ENCODE data around the gene NODAL.

Gene NODAL

GRCh38 chr10:70455213-70455630, 13.7 kb upstream of the NODAL start:
- ATAC-seq (ENCODE audit: low read depth), result no peak
- TF ChIP-seq, protein P1, sequence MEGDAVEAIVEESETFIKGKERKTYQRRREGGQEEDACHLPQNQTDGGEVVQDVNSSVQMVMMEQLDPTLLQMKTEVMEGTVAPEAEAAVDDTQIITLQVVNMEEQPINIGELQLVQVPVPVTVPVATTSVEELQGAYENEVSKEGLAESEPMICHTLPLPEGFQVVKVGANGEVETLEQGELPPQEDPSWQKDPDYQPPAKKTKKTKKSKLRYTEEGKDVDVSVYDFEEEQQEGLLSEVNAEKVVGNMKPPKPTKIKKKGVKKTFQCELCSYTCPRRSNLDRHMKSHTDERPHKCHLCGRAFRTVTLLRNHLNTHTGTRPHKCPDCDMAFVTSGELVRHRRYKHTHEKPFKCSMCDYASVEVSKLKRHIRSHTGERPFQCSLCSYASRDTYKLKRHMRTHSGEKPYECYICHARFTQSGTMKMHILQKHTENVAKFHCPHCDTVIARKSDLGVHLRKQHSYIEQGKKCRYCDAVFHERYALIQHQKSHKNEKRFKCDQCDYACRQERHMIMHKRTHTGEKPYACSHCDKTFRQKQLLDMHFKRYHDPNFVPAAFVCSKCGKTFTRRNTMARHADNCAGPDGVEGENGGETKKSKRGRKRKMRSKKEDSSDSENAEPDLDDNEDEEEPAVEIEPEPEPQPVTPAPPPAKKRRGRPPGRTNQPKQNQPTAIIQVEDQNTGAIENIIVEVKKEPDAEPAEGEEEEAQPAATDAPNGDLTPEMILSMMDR (IDR thresholded peaks at IDR 0.05; ENCODE audit: poor library complexity, severe bottlenecking), result no peak
- Histone ChIP-seq H3K27ac (ENCODE audit: poor library complexity, severe bottlenecking) (no peak overlapping the region), H3K36me3 (ENCODE audit: low read depth) (no peaks in the 10 kb centered on the region), H3K27me3 (ENCODE audit: insufficient read depth, poor library complexity, severe bottlenecking) (peaks cover 10% of the 10 kb centered on the region), H3K4me3 (ENCODE audit: severe bottlenecking) (no peak overlapping the region), H3K9me3 (ENCODE audit: severe bottlenecking) (no peaks in the 10 kb centered on the region), H3K4me1 (ENCODE audit: insufficient read depth, poor library complexity, severe bottlenecking) (no peaks in the 10 kb centered on the region)
- DNase-seq (ENCODE audit: low spot score), result no peak

- Histone ChIP-seq H3K9me3 (ENCODE audit: severe bottlenecking) (no peaks in the 10 kb centered on the region), H3K27ac (ENCODE audit: poor library complexity, severe bottlenecking) (no peak overlapping the region), H3K4me1 (ENCODE audit: insufficient read depth, poor library complexity, severe bottlenecking) (no peaks in the 10 kb centered on the region), H3K36me3 (ENCODE audit: low read depth) (no peaks in the 10 kb centered on the region), H3K4me3 (ENCODE audit: severe bottlenecking) (no peak overlapping the region), H3K27me3 (ENCODE audit: insufficient read depth, poor library complexity, severe bottlenecking) (no peaks in the 10 kb centered on the region)
- ATAC-seq (ENCODE audit: low read depth) (no peak), DNase-seq (ENCODE audit: low spot score) (no peak)
- TF ChIP-seq, protein P1 (IDR thresholded peaks at IDR 0.05; ENCODE audit: poor library complexity, severe bottlenecking), result no peak
These were observed 6.8 kb upstream of the NODAL start for GRCh38 chr10:70448236-70448635.

- Histone ChIP-seq H3K4me3 (ENCODE audit: severe bottlenecking) (no peak overlapping the region), H3K9me3 (ENCODE audit: severe bottlenecking) (no peaks in the 10 kb centered on the region), H3K4me1 (ENCODE audit: insufficient read depth, poor library complexity, severe bottlenecking) (no peaks in the 10 kb centered on the region), H3K36me3 (ENCODE audit: low read depth) (no peaks in the 10 kb centered on the region), H3K27me3 (ENCODE audit: insufficient read depth, poor library complexity, severe bottlenecking) (peaks cover 18% of the 10 kb centered on the region), H3K27ac (ENCODE audit: poor library complexity, severe bottlenecking) (no peak overlapping the region)
- DNase-seq (ENCODE audit: low spot score) (no peak), ATAC-seq (ENCODE audit: low read depth) (no peak)
- TF ChIP-seq, protein P1 (IDR thresholded peaks at IDR 0.05; ENCODE audit: poor library complexity, severe bottlenecking), result no peak
These were observed 4.5 kb upstream of the NODAL start for GRCh38 chr10:70445718-70446657.

GRCh38 chr10:70444744-70445143, 3.3 kb upstream of the NODAL start:
- no peak overlapping the region for H3K4me3 ChIP-seq (ENCODE audit: severe bottlenecking)
- no peaks in the 10 kb centered on the region for H3K4me1 ChIP-seq (ENCODE audit: insufficient read depth, poor library complexity, severe bottlenecking)
- no peak for DNase-seq (ENCODE audit: low spot score)
- TF ChIP-seq, protein P1 (IDR thresholded peaks at IDR 0.05; ENCODE audit: poor library complexity, severe bottlenecking), result no peak
- H3K27me3 ChIP-seq (ENCODE audit: insufficient read depth, poor library complexity, severe bottlenecking), result peaks cover 28% of the 10 kb centered on the region
- no peaks in the 10 kb centered on the region for H3K36me3 ChIP-seq (ENCODE audit: low read depth)
- no peaks in the 10 kb centered on the region for H3K9me3 ChIP-seq (ENCODE audit: severe bottlenecking)
- no peak for ATAC-seq (ENCODE audit: low read depth)
- H3K27ac ChIP-seq (ENCODE audit: poor library complexity, severe bottlenecking), result no peak overlapping the region

All from RWPE2 (cell line).